RWPE2 (cell line): ENCODE data around the gene SNU13.

ENCODE experiments used
- ATAC-seq: fragments of 200-7000 bp; cut with Tn5 transposase; 3 replicates; pipeline ENCODE4 v1.9.1; 2021; ENCODE audit warnings: low read depth
- DNase-seq: peaks from one replicate; pipeline ENCODE4 v3.0.0-alpha.2; 2020; ENCODE audit warnings: low spot score
- H3K27ac ChIP-seq: fragments of 450-650 bp; 2 replicates; pipeline ENCODE4 v1.5.1; 2017; ENCODE audit warnings: mild to moderate bottlenecking; ENCODE audit not compliant: poor library complexity, severe bottlenecking
- H3K27me3 ChIP-seq: fragments of 250-450 bp; sonication (Bioruptor Pico); 2 replicates; pipeline ENCODE4 v1.5.1; 2021; ENCODE audit warnings: mild to moderate bottlenecking, moderate library complexity; ENCODE audit not compliant: insufficient read depth, poor library complexity, severe bottlenecking
- H3K36me3 ChIP-seq: fragments of 250-450 bp; sonication (Bioruptor Pico); 2 replicates; pipeline ENCODE4 v1.5.1; 2020; ENCODE audit warnings: low read depth, mild to moderate bottlenecking, moderate library complexity
- H3K4me1 ChIP-seq: fragments of 250-450 bp; sonication (Bioruptor Pico); 2 replicates; pipeline ENCODE4 v1.5.1; 2021; ENCODE audit warnings: mild to moderate bottlenecking, moderate library complexity; ENCODE audit not compliant: insufficient read depth, poor library complexity, severe bottlenecking
- H3K4me3 ChIP-seq: fragments of 250-450 bp; sonication (Bioruptor Pico); 2 replicates; pipeline ENCODE4 v1.5.1; 2021; ENCODE audit warnings: mild to moderate bottlenecking, moderate library complexity; ENCODE audit not compliant: severe bottlenecking
- H3K9me3 ChIP-seq: fragments of 250-450 bp; sonication (Bioruptor Pico); 2 replicates; pipeline ENCODE4 v1.5.1; 2021; ENCODE audit warnings: mild to moderate bottlenecking, moderate library complexity; ENCODE audit not compliant: severe bottlenecking
- TF ChIP-seq, protein P1 (sequence below): fragments of 450-650 bp; IDR thresholded peaks from one replicate; pipeline ENCODE4 v1.5.1; 2017; ENCODE audit warnings: mild to moderate bottlenecking, moderate library complexity; ENCODE audit not compliant: poor library complexity, severe bottlenecking

Gene SNU13

DNA sequence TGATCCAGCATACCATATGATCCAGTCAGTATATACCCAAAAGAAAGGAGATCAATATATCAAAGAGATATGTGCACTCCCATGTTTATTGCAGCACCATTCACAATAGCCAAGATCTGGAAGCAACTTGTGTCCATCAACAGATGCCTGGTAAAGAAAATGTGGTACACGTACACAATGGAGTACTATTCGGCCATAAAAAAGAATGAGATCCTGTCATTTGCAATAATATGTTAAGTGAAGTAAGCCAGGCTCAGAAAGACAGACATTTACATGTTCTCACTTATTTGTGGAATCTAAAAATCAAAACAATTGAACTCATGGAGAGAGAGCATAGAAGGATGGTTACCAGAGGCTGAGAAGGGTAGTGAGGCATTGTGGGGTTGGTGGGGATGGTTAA is 27.0 kb downstream of the SNU13 start:
- H3K4me3 ChIP-seq, result no peak overlapping the region
- peaks cover 3% of the 10 kb centered on the region for H3K4me1 ChIP-seq
- peaks cover 78% of the 10 kb centered on the region for H3K36me3 ChIP-seq
- no peaks in the 10 kb centered on the region for H3K27me3 ChIP-seq
- TF ChIP-seq, protein P1, sequence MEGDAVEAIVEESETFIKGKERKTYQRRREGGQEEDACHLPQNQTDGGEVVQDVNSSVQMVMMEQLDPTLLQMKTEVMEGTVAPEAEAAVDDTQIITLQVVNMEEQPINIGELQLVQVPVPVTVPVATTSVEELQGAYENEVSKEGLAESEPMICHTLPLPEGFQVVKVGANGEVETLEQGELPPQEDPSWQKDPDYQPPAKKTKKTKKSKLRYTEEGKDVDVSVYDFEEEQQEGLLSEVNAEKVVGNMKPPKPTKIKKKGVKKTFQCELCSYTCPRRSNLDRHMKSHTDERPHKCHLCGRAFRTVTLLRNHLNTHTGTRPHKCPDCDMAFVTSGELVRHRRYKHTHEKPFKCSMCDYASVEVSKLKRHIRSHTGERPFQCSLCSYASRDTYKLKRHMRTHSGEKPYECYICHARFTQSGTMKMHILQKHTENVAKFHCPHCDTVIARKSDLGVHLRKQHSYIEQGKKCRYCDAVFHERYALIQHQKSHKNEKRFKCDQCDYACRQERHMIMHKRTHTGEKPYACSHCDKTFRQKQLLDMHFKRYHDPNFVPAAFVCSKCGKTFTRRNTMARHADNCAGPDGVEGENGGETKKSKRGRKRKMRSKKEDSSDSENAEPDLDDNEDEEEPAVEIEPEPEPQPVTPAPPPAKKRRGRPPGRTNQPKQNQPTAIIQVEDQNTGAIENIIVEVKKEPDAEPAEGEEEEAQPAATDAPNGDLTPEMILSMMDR, result no peak
- no peak overlapping the region for H3K27ac ChIP-seq
- no peaks in the 10 kb centered on the region for H3K9me3 ChIP-seq
- DNase-seq (no peak), ATAC-seq (no peak)

DNA sequence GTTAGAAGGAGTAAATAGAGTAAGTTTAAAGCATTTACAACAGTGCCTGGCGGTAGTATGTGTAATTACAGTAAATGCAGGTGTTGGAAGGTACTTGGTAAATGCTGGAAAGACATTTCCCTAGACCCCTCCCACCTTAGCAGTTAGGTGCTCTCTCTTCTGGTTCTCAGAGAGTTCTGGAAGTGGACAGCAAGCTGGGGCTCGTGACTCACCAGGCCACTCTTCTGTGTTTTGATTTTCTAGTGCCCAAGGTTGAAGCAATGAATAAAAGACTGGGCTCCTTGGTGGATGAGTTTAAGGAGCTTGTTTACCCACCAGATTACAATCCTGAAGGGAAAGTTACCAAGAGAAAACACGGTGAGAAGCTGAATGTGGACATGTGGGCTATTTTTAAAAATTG is 27.6 kb downstream of the SNU13 start:
- DNase-seq (no peak), ATAC-seq (no peak)
- TF ChIP-seq, protein P1, result no peak
- peaks cover 80% of the 10 kb centered on the region for H3K36me3 ChIP-seq
- no peaks in the 10 kb centered on the region for H3K9me3 ChIP-seq
- H3K4me1 ChIP-seq, result no peaks in the 10 kb centered on the region
- no peaks in the 10 kb centered on the region for H3K27me3 ChIP-seq
- no peak overlapping the region for H3K4me3 ChIP-seq
- H3K27ac ChIP-seq, result no peak overlapping the region

DNA sequence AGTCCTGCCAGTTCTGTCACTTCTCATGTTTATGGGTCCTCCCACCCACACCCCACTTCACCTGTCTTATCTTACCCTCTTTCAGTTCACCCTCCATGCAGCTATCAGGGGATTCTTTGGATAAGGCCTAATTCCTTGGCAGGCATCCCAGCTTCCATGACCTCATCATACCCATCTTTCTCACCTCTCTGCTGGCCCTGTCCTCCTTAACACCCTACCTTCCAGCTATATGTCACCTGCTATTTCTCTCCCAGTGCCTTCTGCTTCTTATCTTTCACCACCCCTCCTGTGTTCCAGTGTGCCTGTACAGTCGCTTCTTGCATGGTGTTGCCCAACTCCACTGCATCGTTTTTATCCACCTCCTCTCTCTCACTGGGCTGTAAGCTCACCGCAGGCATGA is 28.3 kb downstream of the SNU13 start:
- H3K4me3 ChIP-seq, result no peak overlapping the region
- H3K27me3 ChIP-seq, result no peaks in the 10 kb centered on the region
- H3K4me1 ChIP-seq, result no peaks in the 10 kb centered on the region
- no peak for ATAC-seq
- H3K9me3 ChIP-seq, result no peaks in the 10 kb centered on the region
- no peak for DNase-seq
- TF ChIP-seq, protein P1, result no peak
- peaks cover 84% of the 10 kb centered on the region for H3K36me3 ChIP-seq
- no peak overlapping the region for H3K27ac ChIP-seq

DNA sequence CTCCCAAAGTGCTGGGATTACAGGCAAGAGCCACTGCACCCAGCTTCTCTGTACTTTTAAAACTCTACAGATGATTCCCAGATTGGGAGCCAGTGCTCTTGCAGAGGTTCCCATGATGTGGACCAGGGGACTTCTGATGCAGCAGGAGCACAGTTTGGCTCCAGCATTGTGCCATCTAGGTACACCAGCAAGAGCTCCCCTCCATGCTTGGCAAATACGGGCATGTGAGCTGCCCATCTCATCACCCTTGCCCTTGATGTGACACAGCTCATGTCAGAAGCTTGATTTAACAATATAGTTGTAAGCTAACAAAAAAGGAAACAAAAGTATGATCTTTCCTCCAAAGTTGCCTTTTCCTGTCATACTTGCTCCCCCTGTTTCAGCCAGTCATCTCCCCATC is 28.7 kb downstream of the SNU13 start:
- peaks cover 84% of the 10 kb centered on the region for H3K36me3 ChIP-seq
- no peak overlapping the region for H3K27ac ChIP-seq
- H3K27me3 ChIP-seq, result no peaks in the 10 kb centered on the region
- DNase-seq (no peak), ATAC-seq (no peak)
- no peaks in the 10 kb centered on the region for H3K4me1 ChIP-seq
- no peaks in the 10 kb centered on the region for H3K9me3 ChIP-seq
- TF ChIP-seq, protein P1, result no peak
- no peak overlapping the region for H3K4me3 ChIP-seq

DNA sequence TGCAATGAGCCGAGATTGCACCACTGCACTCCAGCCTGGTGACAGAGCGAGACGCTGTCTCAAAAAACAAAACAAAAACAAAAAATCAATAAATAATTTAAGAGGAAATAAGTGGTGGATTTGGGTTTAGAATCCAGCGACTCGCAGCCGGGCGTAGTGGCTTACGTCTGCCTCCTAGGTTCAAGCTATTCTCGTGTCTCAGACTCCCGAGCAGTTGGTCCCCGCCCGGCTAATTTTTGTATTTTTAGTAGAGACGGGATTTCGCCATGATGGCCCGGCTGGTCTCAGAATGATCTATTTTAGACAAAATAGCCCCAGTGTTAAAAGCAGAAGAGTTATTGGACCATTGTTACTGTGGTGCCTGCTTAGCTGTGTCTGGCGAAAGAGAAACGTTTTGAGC is 29.8 kb downstream of the SNU13 start:
- TF ChIP-seq, protein P1, result no peak
- DNase-seq, result no peak
- H3K36me3 ChIP-seq, result peaks cover 89% of the 10 kb centered on the region
- no peaks in the 10 kb centered on the region for H3K9me3 ChIP-seq
- no peaks in the 10 kb centered on the region for H3K4me1 ChIP-seq
- ATAC-seq, result no peak
- H3K27me3 ChIP-seq, result no peaks in the 10 kb centered on the region
- no peak overlapping the region for H3K4me3 ChIP-seq
- no peak overlapping the region for H3K27ac ChIP-seq
